ENCODE measurements around the gene DOCK1.

DNA sequence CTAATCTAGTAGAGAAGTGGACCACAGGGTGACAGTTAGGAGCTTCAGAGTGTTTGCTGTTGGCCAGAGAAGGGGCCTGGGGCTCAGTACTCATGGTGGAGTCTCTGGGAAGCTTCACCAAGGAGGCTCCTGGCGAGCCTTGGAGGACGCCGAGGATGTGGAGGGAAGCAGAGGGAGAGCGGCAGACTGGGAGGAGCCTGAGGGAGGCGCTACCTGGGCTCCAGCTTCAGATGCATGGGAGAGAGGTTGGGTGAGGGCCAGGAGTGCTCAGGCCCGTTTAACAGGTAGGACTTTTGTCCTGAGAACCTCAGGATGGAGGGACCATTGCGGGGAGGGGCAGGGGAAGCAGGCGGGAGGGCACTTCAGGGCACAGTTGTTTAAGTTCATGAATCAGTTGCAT, 24.2 kb downstream of the DOCK1 start:
- TF ChIP-seq, protein P1, sequence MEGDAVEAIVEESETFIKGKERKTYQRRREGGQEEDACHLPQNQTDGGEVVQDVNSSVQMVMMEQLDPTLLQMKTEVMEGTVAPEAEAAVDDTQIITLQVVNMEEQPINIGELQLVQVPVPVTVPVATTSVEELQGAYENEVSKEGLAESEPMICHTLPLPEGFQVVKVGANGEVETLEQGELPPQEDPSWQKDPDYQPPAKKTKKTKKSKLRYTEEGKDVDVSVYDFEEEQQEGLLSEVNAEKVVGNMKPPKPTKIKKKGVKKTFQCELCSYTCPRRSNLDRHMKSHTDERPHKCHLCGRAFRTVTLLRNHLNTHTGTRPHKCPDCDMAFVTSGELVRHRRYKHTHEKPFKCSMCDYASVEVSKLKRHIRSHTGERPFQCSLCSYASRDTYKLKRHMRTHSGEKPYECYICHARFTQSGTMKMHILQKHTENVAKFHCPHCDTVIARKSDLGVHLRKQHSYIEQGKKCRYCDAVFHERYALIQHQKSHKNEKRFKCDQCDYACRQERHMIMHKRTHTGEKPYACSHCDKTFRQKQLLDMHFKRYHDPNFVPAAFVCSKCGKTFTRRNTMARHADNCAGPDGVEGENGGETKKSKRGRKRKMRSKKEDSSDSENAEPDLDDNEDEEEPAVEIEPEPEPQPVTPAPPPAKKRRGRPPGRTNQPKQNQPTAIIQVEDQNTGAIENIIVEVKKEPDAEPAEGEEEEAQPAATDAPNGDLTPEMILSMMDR (conservative IDR thresholded peaks at IDR 0.05; ENCODE audit: low read length): no peak
- TF ChIP-seq EZH2phosphoT487 (IDR thresholded peaks at IDR 0.05; ENCODE audit: borderline replicate concordance): no peak
